Prostate gland (tissue), 2 donors: ENCODE measurements around the gene PLPP7. TPM values are rescaled to one million over a fixed set of nuclear protein-coding genes. Genes with fewer than 3 reads are reported as not detected.

ENCODE experiments used
- DNase-seq: peaks from one replicate; pipeline ENCODE4 v3.0.0-alpha.2; 2019; ENCODE audit warnings: low spot score
- H3K27ac ChIP-seq, 2 donors: fragments of 200-600 bp; sonication (generic); 2 replicates each; pipeline ENCODE4 v1.5.1; 2017 to 2019
- H3K27me3 ChIP-seq: fragments of 200-600 bp; sonication (generic); replicated peaks from 2 replicates; pipeline ENCODE4 v1.5.1; 2019; ENCODE audit not compliant: insufficient read depth
- H3K36me3 ChIP-seq, 2 donors: fragments of 200-600 bp; sonication (generic); 1 replicate in 1 of 2; 2 replicates in 1 of 2; pipeline versions ENCODE4 v1.5.1 to v1.8.1; 2017 to 2019
- H3K4me1 ChIP-seq: fragments of 200-600 bp; sonication (generic); replicated peaks from 2 replicates; pipeline ENCODE4 v1.5.1; 2019
- H3K4me3 ChIP-seq, 2 donors: fragments of 200-600 bp; sonication (generic); 2 replicates each; pipeline ENCODE4 v1.5.1; 2017 to 2019
- H3K9me3 ChIP-seq: fragments of 200-600 bp; sonication (generic); 2 replicates; pipeline ENCODE4 v1.5.1; 2017
- CTCF ChIP-seq, 4 experiments: fragments of 200-600 bp in 2 of 4; fragments of 450-650 bp in 2 of 4; sonication (generic) in 2 of 4; IDR thresholded peaks; 1 replicate in 3 of 4; 2 replicates in 1 of 4; pipeline ENCODE4 v1.5.1; 2016 to 2019; ENCODE audit warnings: antibody characterized with exemption in 4 of 4, mild to moderate bottlenecking in 2 of 4, moderate library complexity in 2 of 4
- POLR2A ChIP-seq: fragments of 450-650 bp; IDR thresholded peaks from one replicate; pipeline ENCODE4 v1.6.1; 2016; ENCODE audit warnings: antibody characterized with exemption, mild to moderate bottlenecking
- POLR2AphosphoS5 ChIP-seq: sonication (generic); formaldehyde crosslinking; IDR thresholded peaks from one replicate; pipeline ENCODE4 v1.6.1; 2017; ENCODE audit warnings: antibody characterized with exemption
- WGBS: methylation state at CpG from one replicate; pipeline ENCODE4 v1.1.5; 2018; 5-methylcytosine and 5-hydroxymethylcytosine counted together
- intact Hi-C: fragments of 100-400 bp; cut with DNase I; formaldehyde crosslinking; loops from one replicate; pipeline ENCODE4 v1.14.2; 2022
- total RNA-seq, 2 donors: library from RNA; depleted of rRNA; stranded (reverse); fragments of >200 nt; gene quantifications; one replicate each; pipeline ENCODE4 v1.1.0, GENCODE V29; 2016

Gene PLPP7
- total RNA-seq, 2 donors from 2014 or later = 2.0 to 32.5 TPM

GRCh38 chr9:131358556-131358955 is 69.0 kb downstream of the PLPP7 start:
- TF ChIP-seq POLR2A (no peak), POLR2AphosphoS5 (no peak), CTCF (IDR thresholded peaks at IDR 0.05) (no peak)
- DNase-seq = no peak
- Histone ChIP-seq H3K4me3 (no peak overlapping the region), H3K9me3 (no peaks in the 10 kb centered on the region), H3K27ac (no peak overlapping the region), H3K36me3 (no peaks in the 10 kb centered on the region), H3K27me3 (no peaks in the 10 kb centered on the region), H3K4me1 (no peaks in the 10 kb centered on the region)
- WGBS = 62% methylated on average over 10 of the region's 10 CpGs
- intact Hi-C loops = loop anchor here (10.0 kb wide), 1 partner anchor 116 kb away; no protein-coding TSS in a partner anchor

Other genes starting within 250 kb of the PLPP7 start
- gene AIF1L, start 193.2 kb upstream of the PLPP7 start, total RNA-seq = 10 to 100 TPM in 1 of 2 donors, 1 to 10 TPM in 1; 3.6 to 18.4 TPM
- gene NUP214, start 164.1 kb upstream of the PLPP7 start, total RNA-seq = 100 to 1,000 TPM in 1 of 2 donors, 10 to 100 TPM in 1; 43.9 to 115 TPM
- gene FAM78A, start 13.2 kb upstream of the PLPP7 start, total RNA-seq = 10 to 100 TPM in 1 of 2 donors, under 1 TPM in 1; 0.73 to 16.4 TPM
- gene PRRC2B, start 104.4 kb downstream of the PLPP7 start, total RNA-seq = 100 to 1,000 TPM in 1 of 2 donors, 10 to 100 TPM in 1; 94.7 to 197 TPM
- 10 to 100 TPM; 36.5 to 59.5 TPM for gene POMT1, start 213.2 kb downstream of the PLPP7 start, total RNA-seq
- 10 to 100 TPM; 47.6 to 48.2 TPM for gene UCK1, start 241.5 kb downstream of the PLPP7 start, total RNA-seq